ENCODE results near the gene RPS6KA2. TPM values are rescaled to one million over a fixed set of nuclear protein-coding genes. Genes with fewer than 3 reads are reported as not detected.

RPS6KA2 gene
- total RNA-seq, 2 donors from 2014 or later = 28.1 to 28.5 TPM

- H3K36me3 Mint-ChIP-seq (ENCODE audit: insufficient read depth in 2 of 2) = peaks cover 0 to 2% of the 10 kb centered on the region in 2 donors
- DNase-seq = peak; percentile 65 to 75
These were observed 111.8 kb downstream of the RPS6KA2 start for GRCh38 chr6:166515072-166515810.

GRCh38 chr6:166514196-166514595 lies 112.9 kb downstream of the RPS6KA2 start:
- H3K9me3 Mint-ChIP-seq = no peaks in the 10 kb centered on the region
- H3K27ac Mint-ChIP-seq = no peak overlapping the region
- peaks cover 16% of the 10 kb centered on the region for H3K4me1 Mint-ChIP-seq (ENCODE audit: low read depth)
- H3K27me3 Mint-ChIP-seq (ENCODE audit: low read depth) = no peaks in the 10 kb centered on the region
- H3K4me3 Mint-ChIP-seq = no peak overlapping the region
- no peak for DNase-seq
- peaks cover 0 to 2% of the 10 kb centered on the region in 2 donors for H3K36me3 Mint-ChIP-seq (ENCODE audit: insufficient read depth in 2 of 2)
- no peak for ATAC-seq (replicated peaks in 1 of 2)

More at GRCh38 chr6:166515072-166515810, 111.8 kb downstream of the RPS6KA2 start:
- no peaks in the 10 kb centered on the region for H3K9me3 Mint-ChIP-seq
- ATAC-seq (replicated peaks in 1 of 2) = peak; percentile 97
- H3K27ac Mint-ChIP-seq = no peak overlapping the region
- no peak overlapping the region for H3K4me3 Mint-ChIP-seq
- peaks cover 16% of the 10 kb centered on the region for H3K4me1 Mint-ChIP-seq (ENCODE audit: low read depth)
- H3K27me3 Mint-ChIP-seq (ENCODE audit: low read depth) = no peaks in the 10 kb centered on the region

GRCh38 chr6:166512567-166512966 lies 114.5 kb downstream of the RPS6KA2 start:
- Mint-ChIP-seq H3K27ac (no peak overlapping the region), H3K9me3 (no peaks in the 10 kb centered on the region), H3K27me3 (ENCODE audit: low read depth) (no peaks in the 10 kb centered on the region), H3K4me3 (no peak overlapping the region), H3K4me1 (ENCODE audit: low read depth) (peaks cover 16% of the 10 kb centered on the region), H3K36me3 (ENCODE audit: insufficient read depth in 2 of 2) (no peaks in the 10 kb centered on the region)
- peak; percentile 58 to 75 for ATAC-seq (replicated peaks in 1 of 2)
- DNase-seq = peak; percentile 30 to 43

GRCh38 chr6:166511316-166511715 lies 115.7 kb downstream of the RPS6KA2 start:
- DNase-seq (no peak), ATAC-seq (replicated peaks in 1 of 2) (no peak)
- Mint-ChIP-seq H3K4me3 (no peak overlapping the region), H3K36me3 (ENCODE audit: insufficient read depth in 2 of 2) (no peaks in the 10 kb centered on the region), H3K4me1 (ENCODE audit: low read depth) (peaks cover 16% of the 10 kb centered on the region), H3K9me3 (no peaks in the 10 kb centered on the region), H3K27me3 (ENCODE audit: low read depth) (no peaks in the 10 kb centered on the region), H3K27ac (no peak overlapping the region)

- no peak overlapping the region for H3K4me3 Mint-ChIP-seq
- peaks cover 6% of the 10 kb centered on the region for H3K4me1 Mint-ChIP-seq (ENCODE audit: low read depth)
- DNase-seq = no peak
- no peaks in the 10 kb centered on the region for H3K36me3 Mint-ChIP-seq (ENCODE audit: insufficient read depth in 2 of 2)
- H3K9me3 Mint-ChIP-seq = no peaks in the 10 kb centered on the region
- no peak for ATAC-seq (replicated peaks in 1 of 2)
- no peaks in the 10 kb centered on the region for H3K27me3 Mint-ChIP-seq (ENCODE audit: low read depth)
- H3K27ac Mint-ChIP-seq = no peak overlapping the region
These were observed 117.9 kb downstream of the RPS6KA2 start for GRCh38 chr6:166509193-166509592.

- Mint-ChIP-seq H3K27ac (no peak overlapping the region), H3K4me1 (ENCODE audit: low read depth) (peaks cover 6% of the 10 kb centered on the region), H3K9me3 (no peaks in the 10 kb centered on the region), H3K36me3 (ENCODE audit: insufficient read depth in 2 of 2) (no peaks in the 10 kb centered on the region), H3K27me3 (ENCODE audit: low read depth) (no peaks in the 10 kb centered on the region), H3K4me3 (no peak overlapping the region)
- DNase-seq (no peak), ATAC-seq (replicated peaks in 1 of 2) (no peak)
These were observed 118.3 kb downstream of the RPS6KA2 start for GRCh38 chr6:166508726-166509125.

- DNase-seq (no peak), ATAC-seq (replicated peaks in 1 of 2) (no peak)
- Mint-ChIP-seq H3K27me3 (ENCODE audit: low read depth) (no peaks in the 10 kb centered on the region), H3K9me3 (no peaks in the 10 kb centered on the region), H3K4me3 (no peak overlapping the region), H3K36me3 (ENCODE audit: insufficient read depth in 2 of 2) (no peaks in the 10 kb centered on the region), H3K4me1 (ENCODE audit: low read depth) (peaks cover 6% of the 10 kb centered on the region), H3K27ac (no peak overlapping the region)
These were observed 119.1 kb downstream of the RPS6KA2 start for GRCh38 chr6:166507809-166508564.

GRCh38 chr6:166507380-166507779 lies 119.7 kb downstream of the RPS6KA2 start:
- DNase-seq = no peak
- ATAC-seq (replicated peaks in 1 of 2) = no peak
- H3K4me3 Mint-ChIP-seq = no peak overlapping the region
- no peak overlapping the region for H3K27ac Mint-ChIP-seq
- H3K4me1 Mint-ChIP-seq (ENCODE audit: low read depth) = peaks cover under 1% of the 10 kb centered on the region
- H3K36me3 Mint-ChIP-seq (ENCODE audit: insufficient read depth in 2 of 2) = no peaks in the 10 kb centered on the region
- H3K9me3 Mint-ChIP-seq = no peaks in the 10 kb centered on the region
- no peaks in the 10 kb centered on the region for H3K27me3 Mint-ChIP-seq (ENCODE audit: low read depth)

- no peaks in the 10 kb centered on the region for H3K9me3 Mint-ChIP-seq
- no peaks in the 10 kb centered on the region for H3K36me3 Mint-ChIP-seq (ENCODE audit: insufficient read depth in 2 of 2)
- H3K27me3 Mint-ChIP-seq (ENCODE audit: low read depth) = no peaks in the 10 kb centered on the region
- no peaks in the 10 kb centered on the region for H3K4me1 Mint-ChIP-seq (ENCODE audit: low read depth)
- no peak overlapping the region for H3K4me3 Mint-ChIP-seq
- DNase-seq (no peak), ATAC-seq (replicated peaks in 1 of 2) (no peak)
- H3K27ac Mint-ChIP-seq = no peak overlapping the region
These were observed 121.7 kb downstream of the RPS6KA2 start for GRCh38 chr6:166505133-166505905.

GRCh38 chr6:166504100-166504499 lies 123.0 kb downstream of the RPS6KA2 start:
- H3K27me3 Mint-ChIP-seq (ENCODE audit: low read depth) = no peaks in the 10 kb centered on the region
- no peak for DNase-seq
- peaks cover 12% of the 10 kb centered on the region for H3K4me1 Mint-ChIP-seq (ENCODE audit: low read depth)
- no peak for ATAC-seq (replicated peaks in 1 of 2)
- no peak overlapping the region for H3K27ac Mint-ChIP-seq
- peaks cover 0 to 1% of the 10 kb centered on the region in 2 donors for H3K36me3 Mint-ChIP-seq (ENCODE audit: insufficient read depth in 2 of 2)
- H3K9me3 Mint-ChIP-seq = no peaks in the 10 kb centered on the region
- no peak overlapping the region for H3K4me3 Mint-ChIP-seq

- no peak overlapping the region for H3K27ac Mint-ChIP-seq
- no peak for ATAC-seq (replicated peaks in 1 of 2)
- no peak for DNase-seq
- peaks cover 18% of the 10 kb centered on the region for H3K4me1 Mint-ChIP-seq (ENCODE audit: low read depth)
- peaks cover 0 to 1% of the 10 kb centered on the region in 2 donors for H3K36me3 Mint-ChIP-seq (ENCODE audit: insufficient read depth in 2 of 2)
- no peak overlapping the region for H3K4me3 Mint-ChIP-seq
- no peaks in the 10 kb centered on the region for H3K27me3 Mint-ChIP-seq (ENCODE audit: low read depth)
- H3K9me3 Mint-ChIP-seq = no peaks in the 10 kb centered on the region
These were observed 123.8 kb downstream of the RPS6KA2 start for GRCh38 chr6:166503167-166503744.

- Mint-ChIP-seq H3K9me3 (no peaks in the 10 kb centered on the region), H3K4me3 (no peak overlapping the region), H3K27ac (no peak overlapping the region), H3K27me3 (ENCODE audit: low read depth) (no peaks in the 10 kb centered on the region), H3K36me3 (ENCODE audit: insufficient read depth in 2 of 2) (peaks cover 0 to 1% of the 10 kb centered on the region in 2 donors), H3K4me1 (ENCODE audit: low read depth) (peaks cover 18% of the 10 kb centered on the region)
- no peak for ATAC-seq (replicated peaks in 1 of 2)
- DNase-seq = no peak
These were observed 124.6 kb downstream of the RPS6KA2 start for GRCh38 chr6:166502453-166502852.

- H3K27me3 Mint-ChIP-seq (ENCODE audit: low read depth) = no peaks in the 10 kb centered on the region
- ATAC-seq (replicated peaks in 1 of 2) = no peak
- peaks cover 18% of the 10 kb centered on the region for H3K4me1 Mint-ChIP-seq (ENCODE audit: low read depth)
- no peak for DNase-seq
- H3K27ac Mint-ChIP-seq = no peak overlapping the region
- peaks cover 0 to 1% of the 10 kb centered on the region in 2 donors for H3K36me3 Mint-ChIP-seq (ENCODE audit: insufficient read depth in 2 of 2)
- H3K4me3 Mint-ChIP-seq = no peak overlapping the region
- no peaks in the 10 kb centered on the region for H3K9me3 Mint-ChIP-seq
These were observed 125.8 kb downstream of the RPS6KA2 start for GRCh38 chr6:166501246-166501645.

Data from activated T-cell treated with anti-CD3 and anti-CD28 coated beads, Interleukin-2, amount 50 U/mL, for 72 hours (primary cell).